HPDE6-E6E7 (cell line): ENCODE results near the gene EGLN1.

Experiments used
- DNase-seq: peaks from one replicate; pipeline ENCODE4 v3.0.0; 2011; ENCODE audit warnings: missing footprints; ENCODE audit errors: extremely low spot score

EGLN1 gene

GRCh38 chr1:231396643-231397042 is 25.4 kb downstream of the EGLN1 start:
- no peak for DNase-seq

GRCh38 chr1:231395998-231396390 is 26.1 kb downstream of the EGLN1 start:
- no peak for DNase-seq

GRCh38 chr1:231395076-231395997 is 26.8 kb downstream of the EGLN1 start:
- DNase-seq, result peak; percentile 64

DNA sequence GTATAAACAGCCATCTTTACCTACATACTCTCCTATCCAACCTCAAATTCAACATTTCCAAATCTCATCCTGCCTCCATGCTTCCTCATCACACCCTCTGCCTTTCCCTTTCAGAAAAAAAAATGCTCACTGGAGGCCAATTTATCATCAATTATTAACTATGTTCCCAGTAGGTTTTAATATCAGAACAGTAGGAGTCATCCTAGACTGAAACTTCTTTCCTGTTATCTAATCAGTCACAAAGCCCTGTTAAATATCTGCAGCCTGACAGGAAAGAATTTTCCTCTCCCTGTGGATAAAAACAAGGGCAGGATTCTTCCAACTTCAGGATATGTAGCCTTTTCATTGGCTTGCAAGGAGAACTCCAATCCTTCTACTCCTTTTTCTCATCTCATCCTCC is 28.4 kb downstream of the EGLN1 start:
- no peak for DNase-seq

- no peak for DNase-seq
Measured at GRCh38 chr1:231392389-231393131, 29.5 kb downstream of the EGLN1 start.

DNA sequence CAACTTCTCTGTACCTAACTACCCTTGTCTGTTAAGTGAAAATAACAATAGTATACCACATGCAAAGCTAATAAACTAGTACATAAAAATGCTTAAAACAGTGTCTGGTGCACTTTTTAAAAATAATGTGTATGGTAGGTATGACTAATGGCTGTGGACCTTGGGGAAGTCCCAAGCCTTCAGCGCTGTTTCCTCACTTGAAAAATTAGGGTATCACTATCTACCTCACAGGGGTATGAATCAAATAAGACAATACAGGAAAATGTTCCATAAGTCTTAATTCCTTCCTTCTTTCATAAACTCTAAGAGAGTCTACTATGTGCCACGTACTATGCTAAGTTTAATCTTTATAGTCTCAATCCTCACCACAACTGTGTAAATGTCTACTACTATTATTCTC is 32.0 kb downstream of the EGLN1 start:
- DNase-seq, result no peak

DNA sequence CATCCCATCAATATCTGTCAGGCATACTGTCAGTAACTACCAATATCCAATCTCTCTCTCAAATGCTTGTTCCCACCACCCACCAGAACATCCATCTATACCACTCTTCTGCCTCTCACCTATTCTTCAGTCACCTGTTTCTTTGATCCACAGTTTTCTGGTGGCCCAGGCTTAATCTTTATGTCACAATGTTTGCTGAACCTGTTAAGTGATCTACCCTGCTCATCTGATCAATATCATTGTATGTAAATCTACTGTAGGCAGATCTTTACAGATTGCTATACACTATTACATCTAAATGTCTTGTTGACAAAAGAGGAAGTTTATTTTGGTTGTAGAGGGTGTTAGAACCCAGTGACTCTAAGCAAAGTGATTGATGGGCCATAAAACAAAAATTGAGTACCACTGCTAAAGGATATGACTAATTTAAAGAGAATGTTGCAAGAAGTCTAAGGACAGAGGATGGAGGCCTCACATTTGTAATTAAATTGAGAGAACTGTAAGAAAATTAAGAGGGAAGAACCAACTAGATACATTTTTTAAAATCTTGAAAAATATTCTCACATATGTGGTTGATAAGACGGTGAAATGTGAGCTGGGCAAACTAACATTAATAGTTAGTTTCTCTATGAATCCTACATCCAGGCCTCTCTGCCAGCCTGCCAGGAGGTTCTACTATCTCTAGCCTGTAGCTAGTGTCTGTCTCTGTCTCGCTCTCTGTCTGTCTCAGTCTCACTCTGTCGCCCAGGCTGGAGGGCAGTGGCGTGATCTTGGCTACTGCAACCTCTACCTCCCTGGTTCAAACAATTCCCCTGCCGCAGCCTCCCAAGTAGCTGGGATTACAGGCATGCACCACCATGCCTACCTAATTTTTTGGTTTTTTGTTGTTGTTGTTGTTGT is 34.1 kb downstream of the EGLN1 start:
- DNase-seq, result no peak

GRCh38 chr1:231386466-231386865 is 35.6 kb downstream of the EGLN1 start:
- no peak for DNase-seq

- no peak for DNase-seq
Measured at GRCh38 chr1:231385416-231385748, 36.7 kb downstream of the EGLN1 start.

GRCh38 chr1:231384696-231385415 is 37.2 kb downstream of the EGLN1 start:
- no peak for DNase-seq

- DNase-seq, result peak; percentile 37
Measured at GRCh38 chr1:231383159-231383860, 38.8 kb downstream of the EGLN1 start.

DNA sequence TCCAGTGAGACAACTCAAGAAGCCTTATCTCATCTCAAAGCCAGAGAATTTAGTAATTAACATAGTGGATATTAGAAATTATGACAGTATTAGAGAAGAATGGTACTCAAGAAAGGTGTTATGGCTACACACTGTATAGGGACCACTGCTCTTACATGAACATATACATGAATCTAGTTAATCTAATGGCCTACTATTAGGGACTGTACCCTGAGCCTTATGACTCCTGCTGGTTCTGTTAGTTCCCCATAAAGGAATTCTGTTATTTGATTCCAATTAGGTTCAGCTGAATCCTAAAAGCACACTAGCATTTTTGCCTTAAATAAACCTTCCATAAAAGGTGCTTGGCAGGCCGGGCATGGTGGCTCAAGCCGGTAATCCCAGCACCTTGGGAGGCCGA is 39.7 kb downstream of the EGLN1 start:
- no peak for DNase-seq

DNA sequence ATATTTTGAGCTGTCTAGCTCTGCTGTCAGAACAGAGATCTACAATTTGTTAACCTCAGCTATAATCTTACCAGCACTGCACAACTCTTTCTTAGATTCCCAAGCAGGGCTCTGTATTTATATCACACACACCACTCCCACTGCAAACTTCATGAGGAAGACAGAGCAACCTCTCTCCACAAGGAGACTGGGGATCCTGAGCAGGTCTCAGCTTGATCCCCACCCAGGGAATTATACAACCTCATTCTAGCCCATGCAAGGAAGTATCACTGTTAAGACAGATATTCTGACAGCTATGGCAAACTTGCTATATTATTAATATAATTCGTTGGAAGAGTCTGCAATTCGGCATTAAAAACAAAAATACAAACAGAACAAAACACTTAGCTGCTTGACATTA is 40.4 kb downstream of the EGLN1 start:
- no peak for DNase-seq

- DNase-seq, result no peak
Measured at GRCh38 chr1:231376875-231377549, 45.1 kb downstream of the EGLN1 start.

DNA sequence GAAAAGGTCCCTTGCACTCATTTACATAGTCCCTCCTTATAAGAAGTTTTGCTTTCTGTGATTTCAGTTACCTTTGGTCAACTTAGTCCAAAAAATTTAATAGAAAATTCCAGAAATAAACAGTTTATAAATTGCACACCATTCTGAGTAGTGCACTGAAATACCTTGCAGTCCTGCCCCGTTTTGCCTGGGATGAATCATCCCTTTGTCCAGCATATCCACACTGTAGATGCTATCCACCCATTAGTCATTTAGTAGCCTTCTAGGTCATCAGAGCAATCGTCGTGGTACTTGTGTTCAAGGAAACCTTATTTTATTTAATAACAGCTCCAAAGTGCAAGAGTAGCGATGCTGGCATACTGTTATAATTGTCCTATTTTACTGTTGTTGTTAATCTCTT is 46.0 kb downstream of the EGLN1 start:
- no peak for DNase-seq

DNA sequence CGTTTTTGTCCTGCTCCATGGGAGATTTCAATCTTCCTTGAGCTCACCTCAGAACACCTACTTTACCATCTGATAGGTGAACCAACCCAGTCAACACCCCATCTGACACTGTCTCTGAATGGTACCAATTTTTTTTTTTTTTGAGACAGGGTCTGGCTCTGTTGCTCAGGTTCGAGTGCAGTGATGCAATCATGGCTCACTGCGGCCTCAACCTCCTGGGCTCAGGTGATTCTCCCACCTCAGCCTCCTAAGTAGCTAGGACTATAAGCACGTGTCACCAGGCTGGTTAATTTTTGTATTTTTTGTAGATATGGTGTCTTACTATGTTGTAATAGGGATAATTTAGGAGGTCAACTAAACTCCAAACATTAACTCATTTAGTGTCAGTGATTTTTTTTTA is 47.7 kb downstream of the EGLN1 start:
- DNase-seq, result no peak

GRCh38 chr1:231372501-231372900 is 49.6 kb downstream of the EGLN1 start:
- no peak for DNase-seq

GRCh38 chr1:231369282-231369681 is 52.8 kb downstream of the EGLN1 start:
- no peak for DNase-seq

GRCh38 chr1:231364192-231364591 is 57.9 kb downstream of the EGLN1 start:
- DNase-seq, result no peak

DNA sequence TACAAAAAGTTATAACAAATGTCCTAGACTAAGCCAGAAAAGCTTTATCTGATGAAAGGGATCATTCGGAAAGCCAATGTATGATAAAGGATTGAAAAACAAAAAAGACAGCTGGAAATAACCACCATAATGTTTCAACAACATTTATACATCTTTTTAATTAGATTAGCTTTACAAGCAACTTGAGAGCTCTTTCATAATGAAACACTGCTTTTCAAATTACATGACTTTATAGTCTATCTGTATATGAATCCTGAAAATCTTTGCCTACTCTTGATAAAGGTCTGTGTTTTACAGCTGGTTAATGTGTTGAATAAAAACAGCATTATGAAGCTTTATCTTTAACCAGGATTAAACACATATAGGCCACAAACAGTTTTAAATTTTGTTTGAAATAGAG is 58.5 kb downstream of the EGLN1 start:
- no peak for DNase-seq
